H1 (cell line): ENCODE data around the gene SMARCD2.

Experiments
- CTCF ChIP-seq, 3 experiments: IDR thresholded peaks; 1 replicate in 2 of 3; 2 replicates in 1 of 3; pipeline versions ENCODE4 v1.5.1 to v1.6.1; 2011; ENCODE audit warnings: low read length in 3 of 3, mild to moderate bottlenecking in 3 of 3, inconsistent platforms in 2 of 3, low read depth in 1 of 3, moderate library complexity in 1 of 3; ENCODE audit not compliant: insufficient read depth in 1 of 3; ENCODE audit errors: control extremely low read depth in 1 of 3
- JUND ChIP-seq: IDR thresholded peaks from 2 replicates; pipeline ENCODE4 v1.6.1; 2011; ENCODE audit warnings: mild to moderate bottlenecking, improper control_type of control experiment, low read length
- SP1 ChIP-seq: IDR thresholded peaks from 2 replicates; pipeline ENCODE4 v1.6.1; 2011; ENCODE audit warnings: low read depth, low read length
- YY1 ChIP-seq: IDR thresholded peaks from 2 replicates; pipeline ENCODE4 v1.6.1; 2011; ENCODE audit warnings: low read depth, mild to moderate bottlenecking, low read length

- TF ChIP-seq YY1 (no peak), CTCF (IDR thresholded peaks at IDR 0.05; ENCODE audit: control extremely low read depth in 1 of 3, insufficient read depth in 1 of 3, low read depth in 1 of 3, low read length in 3 of 3) (no peak), JUND (no peak), SP1 (no peak)
These were observed 10.5 kb downstream of the SMARCD2 start for GRCh38 chr17:63832014-63832413.
